T-helper 1 cell treated with Interleukin-12 subunit alpha and Interleukin-12 subunit beta and Interleukin-4 antibody, amounts not matched to agents 30 ng/mL and 1 ng/mL, for 36 hours (primary cell): ENCODE data around the gene PSAP. TPM values are rescaled to one million over a fixed set of nuclear protein-coding genes. Genes with fewer than 3 reads are reported as not detected.
"Not testable (repeated sequence)": the region's sequence is repeated elsewhere in the genome, so short reads cannot be mapped to it uniquely, and the experiment has no call there.

ENCODE experiments used
- intact Hi-C: fragments of 100-400 bp; cut with micrococcal nuclease; formaldehyde crosslinking; loops from one replicate; pipeline ENCODE4 v1.15.1; 2024
- total RNA-seq: library from RNA; stranded (reverse); gene quantifications from 2 replicates; pipeline ENCODE4 v1.2.3, GENCODE V29; 2022

Gene PSAP
- total RNA-seq, 1 donor from 2014 or later, result 188 TPM

DNA sequence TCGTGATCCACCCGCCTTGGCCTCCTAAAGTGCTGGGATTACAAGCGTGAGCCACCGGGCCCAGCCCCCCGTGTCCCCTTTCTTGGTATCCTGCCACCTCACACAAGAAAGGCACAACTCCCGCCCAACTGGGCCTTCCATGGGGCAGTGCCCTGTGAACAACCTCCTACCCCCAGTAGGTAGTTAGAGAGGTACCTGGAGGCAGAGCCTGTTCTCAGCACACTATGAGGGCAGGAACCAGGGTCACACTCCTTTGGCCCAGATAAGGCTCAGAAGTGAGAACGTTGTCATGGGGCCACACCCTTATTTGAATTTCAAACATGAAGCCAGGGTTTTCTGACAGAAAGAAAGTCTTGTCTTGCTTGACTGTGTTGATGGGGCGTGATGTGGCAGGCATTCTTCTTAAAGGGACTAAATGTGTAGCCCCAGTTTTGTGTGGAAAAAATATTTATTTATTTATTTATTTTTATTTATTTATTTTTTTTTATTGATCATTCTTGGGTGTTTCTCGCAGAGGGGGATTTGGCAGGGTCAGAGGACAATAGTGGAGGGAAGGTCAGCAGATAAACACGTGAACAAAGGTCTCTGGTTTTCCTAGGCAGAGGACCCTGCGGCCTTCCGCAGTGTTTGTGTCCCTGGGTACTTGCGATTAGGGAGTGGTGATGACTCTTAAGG lies 23.8 kb upstream of the PSAP start:
- intact Hi-C loops, result not testable (repeated sequence)

DNA sequence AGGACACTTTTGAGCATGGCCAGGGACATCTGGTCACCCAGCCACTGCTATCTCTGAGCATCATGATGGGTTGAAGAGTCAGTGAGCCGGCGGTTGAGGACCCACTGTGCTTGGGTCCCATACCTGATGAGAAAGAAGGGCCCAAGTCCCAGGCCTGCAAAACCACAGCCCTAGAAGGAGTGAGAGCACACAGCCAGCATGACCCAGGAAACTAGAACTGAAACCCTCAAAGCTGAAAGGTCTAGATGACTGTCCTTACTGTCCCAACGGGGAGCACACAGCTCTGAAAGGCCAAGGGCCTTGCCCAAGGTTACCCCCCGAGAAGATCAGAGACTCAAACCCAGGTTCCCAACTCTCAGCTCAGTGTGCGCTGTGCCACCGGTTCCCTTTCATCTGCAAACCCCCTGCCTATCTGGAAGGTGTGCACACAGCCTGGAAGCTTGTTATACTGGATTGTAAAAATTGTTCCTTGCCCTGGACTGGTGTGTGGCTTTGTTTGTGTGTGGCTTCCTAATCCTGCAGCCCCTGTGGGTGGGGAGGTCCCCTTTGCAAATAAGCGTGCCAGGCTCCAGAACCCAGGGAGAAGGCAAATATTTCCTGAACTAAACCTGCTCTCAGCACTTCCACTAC lies 22.6 kb upstream of the PSAP start:
- intact Hi-C loops, result no loop called here

DNA sequence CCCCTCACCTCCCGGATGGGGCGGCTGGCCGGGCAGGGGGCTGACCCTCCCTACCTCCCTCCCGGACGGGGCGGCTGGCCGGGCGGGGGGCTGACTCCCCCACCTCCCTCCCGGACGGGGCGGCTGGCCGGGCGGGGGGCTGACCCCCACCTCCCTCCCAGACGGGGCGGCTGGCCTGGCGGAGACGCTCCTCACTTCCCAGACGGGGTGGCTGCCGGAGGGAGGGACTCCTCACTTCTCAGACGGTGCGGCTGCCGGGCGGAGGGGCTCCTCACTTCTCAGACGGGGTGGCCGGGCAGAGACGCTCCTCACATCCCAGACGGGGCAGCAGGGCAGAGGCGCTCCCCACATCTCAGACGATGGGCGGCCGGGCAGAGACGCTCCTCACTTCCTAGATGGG lies 18.6 kb upstream of the PSAP start:
- intact Hi-C loops, result not testable (repeated sequence)

DNA sequence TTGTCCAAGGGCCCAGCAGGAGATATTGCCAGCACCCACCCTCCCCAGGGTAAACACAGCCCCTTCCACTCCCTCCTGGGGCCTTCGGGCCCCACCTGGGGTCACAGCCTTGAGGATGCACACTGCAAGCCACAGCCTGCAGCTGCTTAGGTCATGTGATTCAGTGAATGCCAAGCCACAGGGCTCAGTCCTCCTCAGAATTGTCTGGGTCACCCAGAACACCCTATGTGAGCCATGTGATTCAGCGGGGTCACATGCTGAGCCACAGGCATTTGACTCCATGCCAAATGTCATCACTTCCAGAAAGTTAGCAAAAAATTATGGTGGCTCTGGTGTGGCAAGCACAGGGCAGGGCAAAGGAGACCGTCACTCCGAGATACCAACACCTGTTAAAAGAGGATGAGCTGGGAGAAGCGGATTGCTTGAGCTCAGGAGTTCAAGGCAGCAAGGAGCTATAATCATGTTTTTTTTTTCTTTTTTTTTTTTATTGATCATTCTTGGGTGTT lies 17.2 kb upstream of the PSAP start:
- intact Hi-C loops, result no loop called here

DNA sequence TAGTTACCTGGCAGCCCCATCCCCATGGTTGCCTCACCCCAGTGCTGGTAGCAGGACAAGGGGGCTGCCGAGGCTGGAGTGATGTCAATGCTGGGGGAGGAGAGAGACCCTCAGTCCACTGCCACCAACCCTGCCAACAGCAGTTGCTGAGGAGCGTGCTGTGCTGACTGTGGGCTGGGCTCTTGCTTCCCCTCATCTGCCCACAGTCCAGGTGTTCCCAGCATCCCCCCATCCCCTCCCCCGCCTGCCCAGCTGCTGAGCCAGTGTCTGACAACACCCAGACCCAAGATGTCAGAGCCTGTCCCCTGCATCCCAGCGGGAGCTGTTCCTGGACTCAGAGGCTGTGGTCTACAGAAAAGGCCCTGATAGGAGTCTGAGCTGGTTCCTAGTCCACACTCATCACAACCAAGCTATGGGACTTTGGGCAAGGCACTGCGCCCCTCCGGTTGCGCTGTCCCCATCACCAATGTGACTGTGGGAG lies 14.6 kb upstream of the PSAP start:
- intact Hi-C loops, result no loop called here

DNA sequence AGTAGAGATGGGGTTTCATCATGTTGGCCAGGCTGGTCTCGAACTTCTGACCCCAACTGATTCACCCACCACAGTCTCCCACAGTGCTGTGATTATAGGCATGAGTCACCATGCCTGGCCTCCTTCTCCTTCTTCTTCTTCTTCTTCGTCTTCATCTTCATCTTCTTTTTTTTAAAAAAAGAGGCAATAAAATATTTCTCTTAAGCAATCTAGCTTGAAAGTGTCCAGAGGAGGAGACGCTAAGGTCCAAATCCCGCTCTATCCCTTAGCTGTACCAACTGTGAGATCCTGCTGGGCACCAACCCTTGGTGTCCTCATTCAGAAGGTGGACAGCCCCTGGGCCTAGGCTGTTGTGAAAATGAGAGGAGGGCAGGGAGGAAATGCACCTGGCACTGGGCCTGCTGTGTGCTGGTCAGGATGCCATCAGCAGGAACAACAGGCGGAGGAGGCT lies 13.9 kb upstream of the PSAP start:
- intact Hi-C loops, result no loop called here

DNA sequence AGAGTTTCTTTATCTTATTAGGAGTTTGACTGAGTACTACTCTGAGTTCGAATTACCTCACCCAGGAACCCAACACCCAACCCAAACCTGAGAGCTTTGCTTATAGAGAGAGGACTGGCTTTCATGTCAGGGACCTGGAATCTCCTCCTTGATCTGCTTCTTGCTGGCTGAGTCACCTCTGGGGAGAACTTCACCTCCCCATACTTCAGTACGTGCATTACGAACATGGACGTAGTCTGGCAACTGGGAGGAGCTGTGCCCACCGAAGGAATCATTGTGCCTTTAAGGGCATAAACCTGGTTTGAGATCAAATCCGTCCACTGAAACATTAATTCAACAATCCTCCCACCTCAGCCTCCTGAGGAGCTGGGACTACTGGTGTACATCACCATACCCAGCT lies 12.2 kb upstream of the PSAP start:
- intact Hi-C loops, result no loop called here

DNA sequence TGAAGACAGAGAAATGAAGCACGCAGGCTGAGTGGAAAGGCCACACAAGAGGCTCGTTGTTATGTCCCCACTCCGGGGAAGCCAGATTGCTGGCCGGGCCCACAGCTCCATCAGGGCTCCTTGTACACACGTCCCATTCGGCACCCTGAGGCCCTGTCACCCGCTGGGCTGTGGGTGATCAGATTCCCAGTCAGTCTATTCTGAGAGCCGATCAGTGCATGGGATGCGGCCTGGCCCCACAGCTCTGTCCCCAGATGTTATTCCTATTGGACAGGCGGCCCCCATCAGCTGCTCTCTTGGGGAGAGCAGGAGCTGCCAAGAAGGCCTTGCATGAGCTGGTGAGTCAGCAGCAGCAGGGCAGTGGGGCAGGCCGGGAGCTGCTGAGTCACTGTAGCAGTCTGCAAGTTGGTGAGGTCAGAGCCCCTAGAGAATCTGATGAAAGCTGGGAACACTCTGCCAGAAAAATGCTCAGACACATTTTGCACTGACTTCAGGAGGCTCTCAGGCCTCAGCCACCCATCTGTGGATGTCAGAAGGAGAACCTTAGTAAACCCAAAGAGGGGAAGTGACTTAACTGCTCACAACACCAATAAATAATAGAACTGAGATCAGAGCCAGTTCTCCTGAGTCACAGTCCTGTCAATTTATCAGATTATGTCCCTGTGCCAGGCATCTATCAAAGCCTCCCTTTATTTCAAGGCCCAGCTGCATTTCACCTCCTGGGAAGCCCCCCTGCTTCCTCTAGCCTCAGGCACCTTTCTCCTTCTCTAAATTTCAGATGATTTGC lies 9.4 kb upstream of the PSAP start:
- intact Hi-C loops, result no loop called here

DNA sequence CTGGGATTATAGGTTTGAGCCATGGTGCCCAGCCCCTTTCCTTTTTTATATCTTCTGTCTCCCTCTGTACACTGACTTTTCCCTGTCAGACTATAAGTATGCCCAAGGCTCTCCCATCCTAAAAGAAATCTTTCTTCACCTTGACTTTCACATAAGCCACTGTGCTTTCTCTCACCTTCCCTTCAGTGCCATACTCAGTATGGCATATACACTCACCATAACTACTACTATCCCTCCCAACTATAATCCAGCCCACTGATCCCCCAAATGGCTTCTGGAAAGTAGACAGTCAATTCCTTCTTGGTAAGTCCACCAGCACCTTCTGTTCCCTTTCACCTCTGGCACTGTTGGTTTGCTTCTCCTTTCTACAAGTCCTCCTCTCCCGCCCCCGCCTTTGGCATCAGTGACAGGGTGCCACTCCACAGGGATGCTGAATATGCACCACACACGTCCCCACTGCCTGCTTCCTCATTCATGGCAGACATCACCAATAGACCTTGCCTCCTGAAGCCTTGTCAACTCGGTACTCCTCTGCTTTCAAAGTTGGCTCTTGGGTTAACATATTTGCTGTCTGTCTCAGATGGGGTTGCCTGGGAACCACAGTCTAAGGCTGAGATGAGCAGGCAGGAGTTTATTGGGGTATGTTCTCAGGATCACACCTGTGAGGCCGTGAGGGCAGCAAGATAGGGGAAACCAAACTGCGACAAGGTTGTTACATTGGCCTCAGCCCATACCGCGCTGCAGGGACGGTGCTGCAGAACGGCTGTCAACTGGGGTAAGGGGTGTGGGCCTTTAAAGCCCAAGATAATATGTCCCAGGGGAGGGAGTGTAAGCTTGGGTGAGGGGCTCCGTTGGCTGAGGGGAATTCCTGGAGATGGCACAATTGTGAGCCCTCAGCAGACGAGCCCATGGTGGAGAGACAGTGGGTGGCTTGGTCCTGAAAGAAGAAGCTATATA lies 7.2 kb upstream of the PSAP start:
- intact Hi-C loops, result no loop called here

DNA sequence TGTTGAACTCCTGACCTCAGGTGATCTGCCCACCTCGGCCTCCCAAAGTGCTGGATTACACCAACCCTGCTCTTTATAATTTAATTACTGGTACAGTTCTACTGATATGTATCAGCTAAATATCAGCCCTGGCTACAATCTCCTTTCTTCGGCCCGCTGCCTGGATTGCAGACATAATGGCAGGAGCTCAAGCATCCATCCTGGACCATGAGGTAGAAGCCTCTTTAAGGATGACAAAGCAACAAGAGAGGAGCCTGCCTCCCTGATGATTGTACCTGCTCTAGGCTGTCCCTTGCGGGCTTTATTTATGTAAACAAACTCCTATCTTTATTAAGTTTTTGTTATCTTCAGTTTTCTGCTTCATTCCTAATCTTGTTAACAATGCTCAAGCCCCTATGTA lies 5.6 kb upstream of the PSAP start:
- intact Hi-C loops, result no loop called here

DNA sequence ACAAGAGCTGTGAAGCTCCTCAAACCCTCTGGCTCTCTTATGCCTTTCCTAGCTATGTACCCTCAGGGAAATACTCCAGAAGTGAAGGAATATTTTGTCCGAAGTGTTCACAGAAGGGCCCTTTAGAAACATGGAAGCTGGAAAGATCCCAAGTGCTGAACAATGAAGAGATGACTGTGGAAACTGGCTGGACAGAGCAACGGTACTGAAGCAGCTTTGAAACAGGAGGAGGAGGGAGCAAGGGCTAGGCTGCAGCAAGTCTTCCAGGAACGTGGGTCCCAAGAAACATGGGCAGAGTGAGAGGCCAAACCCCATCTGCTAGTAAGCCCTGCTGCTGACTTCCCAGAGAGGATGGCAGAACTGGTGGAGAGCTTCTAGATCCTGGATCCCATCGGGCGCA lies 3.0 kb upstream of the PSAP start:
- intact Hi-C loops, result loop anchor here (5.0 kb wide), 1 partner anchor 363 kb away; the partner anchor contains the start of genes ANAPC16 and ASCC1

DNA sequence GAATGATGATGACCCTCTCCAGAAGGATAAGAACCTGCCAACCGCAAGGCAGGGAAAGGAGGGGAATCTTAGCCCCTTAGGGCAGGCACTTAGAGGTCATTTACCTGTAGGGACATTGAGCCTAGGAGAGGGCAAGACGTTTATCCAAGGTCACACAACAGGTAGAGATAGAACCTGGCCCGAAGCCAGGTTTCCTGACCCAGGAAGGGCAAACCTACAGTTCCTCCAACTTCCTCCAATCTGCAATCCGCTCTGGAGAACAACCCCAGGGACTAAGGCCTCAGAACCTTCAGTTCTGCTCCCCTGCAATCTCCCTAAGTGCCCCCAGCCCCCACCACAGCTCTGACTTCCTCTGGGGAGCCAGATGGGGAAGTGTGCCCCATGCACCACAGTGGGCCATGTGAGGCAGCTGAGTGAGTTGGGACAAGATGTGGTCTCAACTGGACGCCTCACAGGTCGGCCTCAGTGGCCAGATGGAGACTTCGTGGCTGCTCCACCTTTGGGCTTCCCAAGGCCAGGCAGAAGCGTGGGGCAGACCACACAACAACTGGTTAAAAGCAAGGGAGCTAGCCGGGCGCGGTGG lies 1.4 kb upstream of the PSAP start:
- intact Hi-C loops, result loop anchor here (5.0 kb wide), 1 partner anchor 365 kb away; the partner anchor contains the start of genes ANAPC16 and ASCC1

DNA sequence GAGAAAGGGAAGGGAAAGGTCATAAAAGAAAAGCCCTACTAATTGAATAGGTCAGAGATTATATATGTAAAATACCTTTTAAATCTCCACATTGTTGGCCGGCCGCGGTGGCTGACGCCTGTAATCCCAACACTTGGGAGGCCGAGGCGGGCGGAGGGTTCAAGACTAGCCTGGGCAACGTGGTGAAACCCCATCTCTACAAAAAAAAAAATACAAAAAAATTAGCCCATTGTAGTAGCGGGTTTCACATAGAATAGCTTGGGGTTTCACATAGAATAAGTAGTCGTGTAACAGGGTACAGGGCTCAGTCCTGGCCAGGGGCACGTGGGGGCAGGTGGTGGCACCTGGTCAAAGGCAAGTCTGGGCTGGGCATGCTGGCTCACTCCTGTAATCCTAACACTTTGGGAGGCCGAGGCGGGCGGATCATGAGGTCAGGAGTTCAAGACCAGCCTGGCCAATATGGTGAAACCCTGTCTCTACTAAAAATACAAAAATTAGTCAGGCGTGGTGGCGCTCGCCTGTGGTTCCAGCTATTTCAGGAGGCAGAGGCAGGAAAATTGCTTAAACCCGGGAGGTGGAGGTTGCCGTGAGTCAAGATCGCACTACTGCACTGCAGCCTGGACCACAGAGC lies 529 bp upstream of the PSAP start:
- intact Hi-C loops, result loop anchor here (1.0 to 5.0 kb wide), 13 partner anchors 18 to 1243 kb away; partner anchors contain the start of genes ANAPC16, ASCC1, MCU and SLC29A3

DNA sequence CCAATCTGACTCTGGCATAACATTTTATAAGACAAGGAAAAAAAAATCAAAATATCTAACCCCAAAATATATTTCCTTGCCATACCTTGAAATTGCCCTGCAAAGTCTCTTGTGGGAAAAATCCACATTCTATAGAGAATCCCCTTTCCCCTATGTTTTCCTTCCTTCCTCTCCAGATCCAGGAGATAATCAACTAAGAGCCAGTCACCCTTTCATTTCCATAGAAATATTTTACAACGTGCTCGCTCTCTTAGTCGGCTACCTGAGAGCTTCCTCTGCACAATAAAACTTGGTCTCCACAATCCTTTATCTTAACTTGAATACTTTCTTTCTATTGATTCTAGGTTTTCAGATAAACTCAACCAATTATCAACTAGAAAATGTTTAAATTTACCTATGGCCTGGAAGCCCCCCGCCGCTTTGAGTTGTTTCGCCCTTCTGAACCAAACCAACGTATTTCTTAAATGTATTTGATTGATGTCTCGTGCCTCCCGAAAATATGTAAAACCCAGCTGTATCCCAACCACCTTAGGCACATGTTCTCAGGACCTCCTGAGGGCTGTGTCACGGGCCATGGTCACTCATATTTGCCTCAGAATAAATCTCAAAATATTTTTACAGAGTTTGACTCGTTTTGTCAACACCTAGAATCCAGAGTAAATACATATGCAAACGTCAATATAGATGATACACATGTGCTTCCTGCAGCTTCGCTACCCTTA lies 869 bp downstream of the PSAP start:
- intact Hi-C loops, result loop anchor here (2.0 to 5.0 kb wide), 5 partner anchors 39 to 1245 kb away; partner anchors contain the start of genes ANAPC16, ASCC1 and MCU

DNA sequence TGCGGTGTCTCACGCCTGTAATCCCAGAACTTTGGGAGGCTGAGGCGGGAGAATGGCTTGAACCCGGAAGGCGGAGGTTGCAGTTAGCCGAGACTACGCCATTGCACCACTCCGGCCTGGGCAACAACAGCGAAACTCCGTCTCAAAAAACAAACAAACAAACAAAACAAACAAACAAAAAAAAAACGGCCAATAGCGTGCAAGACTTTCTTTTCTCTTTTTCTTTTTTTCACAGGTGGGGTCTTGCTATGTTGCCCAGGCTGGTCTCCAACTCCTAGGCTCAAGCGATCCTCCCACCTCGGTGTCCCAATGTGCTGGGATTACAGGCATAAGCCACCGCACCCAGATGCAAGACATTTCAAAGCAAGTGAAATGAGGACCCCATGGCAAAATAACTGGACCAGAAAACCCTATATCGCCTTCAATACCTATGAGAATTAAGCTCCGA lies 1.6 kb downstream of the PSAP start:
- intact Hi-C loops, result no loop called here

DNA sequence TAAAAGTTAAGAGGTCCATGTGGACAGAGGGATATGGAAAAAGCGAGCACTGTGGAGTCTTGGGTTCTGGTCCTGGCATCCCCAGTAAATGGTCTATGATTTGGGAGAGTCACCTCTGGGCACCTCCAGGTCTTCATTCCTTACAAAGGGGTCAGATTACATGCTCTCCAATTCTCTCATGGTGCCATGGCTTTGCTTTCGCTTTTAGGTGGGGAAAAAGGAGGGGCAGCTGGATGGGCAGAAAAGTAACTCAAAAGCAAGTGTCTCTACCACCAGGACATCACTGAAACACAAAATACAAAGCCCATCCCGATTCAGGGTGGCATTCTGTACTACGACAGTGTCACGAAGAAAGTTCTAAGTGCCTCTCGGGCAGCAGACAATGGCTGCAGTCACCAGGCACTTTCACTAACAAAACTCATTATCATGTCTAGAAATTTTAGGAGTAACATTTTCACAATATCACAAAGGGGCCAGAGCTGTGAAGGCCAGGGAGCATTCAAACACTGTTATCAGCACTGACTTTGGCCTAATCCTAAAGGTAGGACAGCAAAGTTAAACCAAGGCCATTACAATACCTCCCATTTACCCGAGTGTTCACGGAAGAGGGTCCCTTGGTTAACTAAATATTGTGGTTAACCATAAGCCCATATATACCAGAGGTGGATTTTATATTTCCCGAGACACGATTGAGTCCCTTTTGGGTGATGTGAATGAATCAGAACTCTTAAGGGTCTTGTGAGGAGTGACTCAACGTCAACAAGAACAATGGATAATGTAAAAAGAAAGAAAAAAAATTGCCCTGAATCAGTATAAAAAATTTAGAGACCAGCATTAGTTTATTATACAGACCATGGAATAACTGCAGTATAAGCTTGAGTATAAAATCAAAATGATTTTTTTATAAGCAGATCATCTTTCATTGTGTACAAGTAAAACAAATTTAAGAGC lies 2.5 kb downstream of the PSAP start:
- intact Hi-C loops, result no loop called here

DNA sequence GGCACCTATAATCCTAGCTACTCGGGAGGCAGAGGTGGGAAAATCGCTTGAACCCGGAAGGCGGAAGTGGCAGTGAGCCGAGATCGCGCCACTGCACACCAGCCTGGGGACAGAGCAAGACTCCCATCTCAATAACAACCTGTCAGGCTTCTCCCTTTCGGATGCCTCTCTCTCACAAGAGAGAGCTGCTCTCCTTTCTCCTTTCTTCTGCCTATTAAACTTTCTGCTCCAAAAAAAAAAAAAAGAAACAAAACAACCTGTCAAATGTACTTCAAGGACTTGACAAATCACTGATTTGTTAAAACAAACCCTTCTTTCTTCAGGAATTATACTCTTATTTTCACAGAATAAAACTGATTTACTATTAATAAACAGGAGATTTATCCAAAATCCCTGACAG lies 3.6 kb downstream of the PSAP start:
- intact Hi-C loops, result no loop called here

DNA sequence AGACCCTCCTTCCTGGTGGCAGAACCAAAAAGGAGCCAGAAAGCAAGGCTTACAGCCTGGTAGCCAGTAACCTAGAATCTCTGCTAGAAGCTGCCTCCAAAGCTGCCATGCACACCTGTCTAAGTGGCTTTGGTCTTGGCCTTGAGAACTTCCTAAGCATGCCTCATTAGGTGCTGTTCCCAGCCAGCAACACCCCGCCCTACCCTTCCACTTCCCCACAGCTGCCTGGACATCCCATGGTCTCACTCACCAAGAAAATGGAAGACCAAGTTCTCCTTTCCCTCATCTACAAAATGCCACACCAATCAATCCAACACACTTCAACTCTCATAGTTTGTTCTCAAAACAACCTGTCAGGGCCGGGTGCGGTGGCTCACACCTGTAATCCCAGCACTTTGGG lies 4.2 kb downstream of the PSAP start:
- intact Hi-C loops, result no loop called here
